Globus pallidus (tissue), 1 donor: ENCODE data around the gene SYDE2.
A peak's percentile ranks its signal among the peaks of the same experiment; 100 is the strongest.

Source experiments
- DNase-seq: peaks from one replicate; pipeline ENCODE4 v3.0.0-alpha.2; 2015; ENCODE audit warnings: low spot score

The SYDE2 gene

GRCh38 chr1:85121744-85122143 lies 79.1 kb downstream of the SYDE2 start:
- no peak for DNase-seq

GRCh38 chr1:85118751-85119150 lies 82.1 kb downstream of the SYDE2 start:
- no peak for DNase-seq

- DNase-seq, result no peak
Measured at GRCh38 chr1:85116856-85117255, 84.0 kb downstream of the SYDE2 start.

DNA sequence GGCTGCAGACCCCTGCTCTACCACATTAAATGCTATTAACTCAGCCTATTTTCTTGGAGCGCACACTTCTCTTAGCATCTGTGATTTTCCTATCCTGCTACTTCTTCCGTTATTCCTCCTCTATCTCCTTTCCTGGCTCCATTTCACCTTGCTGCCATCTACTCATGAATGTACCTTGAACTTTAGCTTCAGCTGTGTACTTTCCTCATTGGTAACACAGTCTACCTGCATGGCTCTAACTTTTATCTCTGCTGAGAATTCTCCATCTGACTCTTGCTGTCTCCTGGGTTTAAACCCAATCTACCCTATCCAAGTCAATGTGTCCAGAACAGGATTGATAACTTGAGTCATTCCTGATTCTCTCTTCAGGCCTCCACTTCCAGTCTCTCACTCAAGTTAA lies 84.9 kb downstream of the SYDE2 start:
- no peak for DNase-seq

DNA sequence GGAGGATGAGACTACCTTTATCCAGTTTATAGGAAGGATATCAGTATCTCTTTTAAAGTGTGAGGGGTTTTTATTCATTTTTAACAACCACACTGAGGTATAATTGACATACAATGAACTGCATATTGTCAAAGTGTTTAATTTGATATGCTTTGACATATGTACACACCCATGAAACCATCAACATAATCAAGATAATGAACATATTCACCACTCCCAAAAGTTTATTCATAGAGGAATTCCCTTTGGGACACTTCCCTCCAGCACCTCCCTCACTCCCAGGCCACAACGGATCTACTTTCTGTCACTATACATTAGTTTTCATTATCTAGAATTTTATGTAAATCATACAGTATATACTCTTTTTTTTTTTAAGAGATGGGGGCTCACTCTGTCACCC lies 89.1 kb downstream of the SYDE2 start:
- DNase-seq, result no peak

GRCh38 chr1:85109475-85109874 lies 91.3 kb downstream of the SYDE2 start:
- DNase-seq, result peak; percentile 10
